Thyroid gland (tissue), 4 donors: Measurements from ENCODE around the gene FBXW10B.
"Not testable (repeated sequence)": the region's sequence is repeated elsewhere in the genome, so short reads cannot be mapped to it uniquely, and the experiment has no call there.

ENCODE experiments used
- POLR2A ChIP-seq, 2 donors: fragments of 450-650 bp; IDR thresholded peaks; one replicate each; pipeline ENCODE4 v1.6.1; 2017; ENCODE audit warnings: antibody characterized with exemption in 2 of 2, mild to moderate bottlenecking in 2 of 2, moderate library complexity in 1 of 2
- TF ChIP-seq, protein P1 (sequence below), 6 experiments: fragments of 200-600 bp in 3 of 6; fragments of 450-650 bp in 3 of 6; sonication (generic) in 3 of 6; IDR thresholded peaks; one replicate each; pipeline ENCODE4 v1.5.1; 2016 to 2019; ENCODE audit warnings: antibody characterized with exemption in 6 of 6, mild to moderate bottlenecking in 2 of 6, inconsistent platforms in 1 of 6, moderate library complexity in 1 of 6

DNA sequence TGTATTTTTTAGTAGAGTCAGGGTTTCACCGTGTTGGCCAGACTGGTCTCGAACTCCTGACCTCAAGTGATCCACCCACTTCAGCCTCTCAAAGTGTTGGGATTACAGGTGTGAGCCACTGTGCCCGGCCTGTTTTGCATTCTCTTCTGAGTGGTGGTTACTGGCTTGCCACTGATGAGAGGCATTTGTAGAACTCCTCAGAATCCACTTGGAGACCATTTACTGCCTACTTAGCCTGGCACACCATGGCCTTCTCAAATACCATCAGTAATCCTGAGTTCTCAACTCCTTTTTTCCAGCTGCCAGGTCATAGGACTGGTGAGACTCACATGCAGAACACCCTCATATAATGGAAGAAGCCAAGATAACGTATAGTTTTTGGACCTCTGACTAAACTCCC lies 22.5 kb upstream of the FBXW10B start:
- TF ChIP-seq POLR2A (IDR thresholded peaks at IDR 0.05) = not testable (repeated sequence)
- TF ChIP-seq, protein P1, sequence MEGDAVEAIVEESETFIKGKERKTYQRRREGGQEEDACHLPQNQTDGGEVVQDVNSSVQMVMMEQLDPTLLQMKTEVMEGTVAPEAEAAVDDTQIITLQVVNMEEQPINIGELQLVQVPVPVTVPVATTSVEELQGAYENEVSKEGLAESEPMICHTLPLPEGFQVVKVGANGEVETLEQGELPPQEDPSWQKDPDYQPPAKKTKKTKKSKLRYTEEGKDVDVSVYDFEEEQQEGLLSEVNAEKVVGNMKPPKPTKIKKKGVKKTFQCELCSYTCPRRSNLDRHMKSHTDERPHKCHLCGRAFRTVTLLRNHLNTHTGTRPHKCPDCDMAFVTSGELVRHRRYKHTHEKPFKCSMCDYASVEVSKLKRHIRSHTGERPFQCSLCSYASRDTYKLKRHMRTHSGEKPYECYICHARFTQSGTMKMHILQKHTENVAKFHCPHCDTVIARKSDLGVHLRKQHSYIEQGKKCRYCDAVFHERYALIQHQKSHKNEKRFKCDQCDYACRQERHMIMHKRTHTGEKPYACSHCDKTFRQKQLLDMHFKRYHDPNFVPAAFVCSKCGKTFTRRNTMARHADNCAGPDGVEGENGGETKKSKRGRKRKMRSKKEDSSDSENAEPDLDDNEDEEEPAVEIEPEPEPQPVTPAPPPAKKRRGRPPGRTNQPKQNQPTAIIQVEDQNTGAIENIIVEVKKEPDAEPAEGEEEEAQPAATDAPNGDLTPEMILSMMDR (IDR thresholded peaks at IDR 0.05) = not testable (repeated sequence)
